Measurements from ENCODE around the gene LPP.

Gene LPP

DNA sequence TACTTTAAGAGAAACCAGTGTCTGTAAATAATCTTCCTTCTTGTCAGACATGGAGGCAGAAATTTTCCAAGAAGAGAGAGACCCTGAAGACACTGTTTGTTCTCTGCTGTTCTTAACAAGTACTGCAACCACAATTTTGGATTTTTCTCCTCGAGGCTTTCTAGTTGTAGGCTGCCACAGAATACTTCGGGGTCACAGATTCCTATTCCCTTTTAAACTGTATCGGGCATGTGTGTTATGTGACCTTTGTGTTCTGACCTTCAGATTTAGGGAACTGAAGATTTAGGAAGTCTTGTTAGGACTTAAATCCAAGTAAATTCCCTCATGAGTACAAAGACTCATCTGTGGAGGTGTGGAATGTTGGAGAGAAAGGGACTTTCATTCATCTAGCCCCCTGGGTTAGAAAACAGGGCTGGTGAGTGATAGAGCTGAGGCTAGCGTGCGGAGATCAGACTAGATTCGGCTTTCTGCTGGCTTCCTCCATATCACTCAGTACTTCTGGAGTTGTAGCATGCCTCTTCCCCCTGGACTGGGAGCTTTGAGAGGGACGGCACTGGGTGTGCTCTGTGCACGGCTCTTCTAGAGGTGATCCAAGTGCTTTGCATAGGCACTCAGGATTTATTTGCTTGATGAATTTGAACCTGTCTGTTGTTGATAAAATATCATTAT is 237.0 kb downstream of the LPP start:
- no peak for TF ChIP-seq CTCF (IDR thresholded peaks at IDR 0.05; ENCODE audit: low read depth, low read length, missing control alignments)
- no peak overlapping the region for H3K4me3 ChIP-seq (replicated peaks; ENCODE audit: low read depth, low read length)
- DNase-seq (ENCODE audit: extremely low read depth, low read depth): no peak

DNA sequence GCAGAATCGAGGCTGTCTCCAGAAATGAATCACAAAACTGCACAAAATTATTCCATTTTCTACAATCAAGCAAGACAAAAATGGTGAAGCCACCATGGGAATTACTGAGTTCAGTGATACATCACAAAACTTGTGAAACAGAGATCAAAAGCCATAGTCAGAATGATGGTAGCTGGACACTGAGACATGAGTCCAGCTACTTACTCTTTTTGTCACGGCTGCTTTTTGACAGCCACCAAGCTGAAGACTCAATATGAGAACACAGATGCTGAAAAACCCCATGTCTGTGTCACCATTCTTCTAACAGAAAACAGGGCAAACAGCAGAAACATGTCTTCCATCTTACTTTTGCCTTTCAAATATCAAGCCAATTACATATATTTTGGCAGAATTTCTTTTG is 237.6 kb downstream of the LPP start:
- no peak for TF ChIP-seq CTCF (IDR thresholded peaks at IDR 0.05; ENCODE audit: low read depth, low read length, missing control alignments)
- DNase-seq (ENCODE audit: extremely low read depth, low read depth): no peak
- H3K4me3 ChIP-seq (replicated peaks; ENCODE audit: low read depth, low read length): no peak overlapping the region

DNA sequence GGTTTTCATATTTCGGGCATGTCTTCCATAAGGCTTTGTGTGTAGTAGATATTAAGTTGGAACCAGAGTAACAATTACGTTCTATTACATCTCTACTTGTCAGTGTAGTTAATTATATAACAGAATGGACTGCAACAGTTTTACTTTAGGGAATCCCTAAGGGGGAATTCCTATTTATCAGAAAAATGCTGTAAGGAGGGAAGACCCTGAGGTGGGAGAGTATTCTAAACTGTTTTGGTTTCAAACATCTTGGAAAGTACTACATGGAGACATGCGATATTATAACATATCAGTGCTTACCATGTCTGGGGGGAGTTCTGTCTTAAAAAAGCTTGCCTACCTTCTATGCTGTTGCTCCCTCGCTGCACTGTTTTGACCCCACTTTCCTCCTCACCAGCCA is 238.1 kb downstream of the LPP start:
- DNase-seq (ENCODE audit: extremely low read depth, low read depth): no peak
- TF ChIP-seq CTCF (IDR thresholded peaks at IDR 0.05; ENCODE audit: low read depth, low read length, missing control alignments): no peak
- H3K4me3 ChIP-seq (replicated peaks; ENCODE audit: low read depth, low read length): no peak overlapping the region

DNA sequence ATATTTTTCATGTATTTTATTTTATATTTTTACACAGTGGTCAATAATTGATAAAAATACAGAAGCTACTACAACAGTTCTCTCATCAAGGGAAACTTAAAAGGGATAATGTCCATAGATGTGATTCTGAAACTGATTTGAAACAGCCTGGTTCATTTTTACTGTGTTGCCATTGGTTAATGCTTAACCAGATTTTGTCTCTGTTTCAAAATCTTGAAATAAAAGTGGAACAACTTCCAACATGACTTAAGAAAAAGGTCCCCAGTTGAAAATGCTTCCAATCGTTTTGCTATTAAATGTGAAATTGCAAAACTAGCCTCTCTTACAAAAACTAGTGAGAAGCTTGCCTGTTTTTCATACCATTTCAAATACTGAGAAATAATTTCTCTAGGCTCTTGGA is 240.7 kb downstream of the LPP start:
- no peak for DNase-seq (ENCODE audit: extremely low read depth, low read depth)
- TF ChIP-seq CTCF (IDR thresholded peaks at IDR 0.05; ENCODE audit: low read depth, low read length, missing control alignments): no peak
- no peak overlapping the region for H3K4me3 ChIP-seq (replicated peaks; ENCODE audit: low read depth, low read length)

DNA sequence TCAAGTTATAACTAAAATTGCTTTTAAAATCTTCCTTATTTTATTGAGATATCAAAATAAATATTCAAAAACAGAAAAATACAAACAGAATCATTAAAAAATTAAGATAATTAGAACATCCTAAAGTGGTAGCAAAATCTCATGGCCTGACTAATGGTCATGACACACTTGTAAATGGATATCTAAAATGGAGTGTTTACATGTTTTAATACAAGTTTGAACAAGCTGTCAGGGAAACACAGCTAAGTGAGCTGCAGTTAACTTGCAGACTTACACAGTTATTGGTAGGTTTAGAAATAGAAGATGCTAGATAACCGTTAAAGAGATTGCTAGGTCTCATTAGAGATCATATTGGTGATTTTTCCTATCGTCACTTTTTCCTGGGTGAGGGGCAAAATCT is 242.3 kb downstream of the LPP start:
- no peak for DNase-seq (ENCODE audit: extremely low read depth, low read depth)
- TF ChIP-seq CTCF (IDR thresholded peaks at IDR 0.05; ENCODE audit: low read depth, low read length, missing control alignments): no peak
- no peak overlapping the region for H3K4me3 ChIP-seq (replicated peaks; ENCODE audit: low read depth, low read length)

GRCh38 chr3:188396900-188397299 is 242.9 kb downstream of the LPP start:
- DNase-seq (ENCODE audit: extremely low read depth, low read depth): no peak
- no peak overlapping the region for H3K4me3 ChIP-seq (replicated peaks; ENCODE audit: low read depth, low read length)
- no peak for TF ChIP-seq CTCF (IDR thresholded peaks at IDR 0.05; ENCODE audit: low read depth, low read length, missing control alignments)
